Ishikawa (cell line): ENCODE results near the gene HTT.
A peak's percentile ranks its signal among the peaks of the same experiment; 100 is the strongest.

Experiments used
- CEBPB ChIP-seq: IDR thresholded peaks from 2 replicates; pipeline ENCODE4 v1.6.1; 2012
- CREB1 ChIP-seq: IDR thresholded peaks from 2 replicates; pipeline ENCODE4 v1.6.1; 2012; ENCODE audit warnings: low read depth
- EGR1 ChIP-seq: IDR thresholded peaks from 2 replicates; pipeline ENCODE4 v1.6.1; 2012
- EP300 ChIP-seq: IDR thresholded peaks from 2 replicates; pipeline ENCODE4 v1.6.1; 2012; ENCODE audit warnings: borderline replicate concordance
- FOXM1 ChIP-seq: IDR thresholded peaks from 2 replicates; pipeline ENCODE4 v1.6.1; 2012; ENCODE audit warnings: low read depth, borderline replicate concordance
- MAX ChIP-seq: IDR thresholded peaks from 2 replicates; pipeline ENCODE4 v1.6.1; 2012
- NFIC ChIP-seq: IDR thresholded peaks from 2 replicates; pipeline ENCODE4 v1.6.1; 2012
- RAD21 ChIP-seq: IDR thresholded peaks from 2 replicates; pipeline ENCODE4 v1.6.1; 2012; ENCODE audit warnings: low read depth
- REST ChIP-seq: IDR thresholded peaks from 2 replicates; pipeline ENCODE4 v1.6.1; 2012; ENCODE audit warnings: low read depth, mild to moderate bottlenecking
- TAF1 ChIP-seq: IDR thresholded peaks from 2 replicates; pipeline ENCODE4 v1.6.1; 2012; ENCODE audit warnings: low read depth, mild to moderate bottlenecking
- TCF12 ChIP-seq: IDR thresholded peaks from 2 replicates; pipeline ENCODE4 v1.6.1; 2012; ENCODE audit warnings: low read depth
- TEAD4 ChIP-seq: IDR thresholded peaks from 2 replicates; pipeline ENCODE4 v1.6.1; 2012
- USF1 ChIP-seq: IDR thresholded peaks from 2 replicates; pipeline ENCODE4 v1.6.1; 2012
- YY1 ChIP-seq: IDR thresholded peaks from 2 replicates; pipeline ENCODE4 v1.6.1; 2012; ENCODE audit warnings: low read depth
- ZBTB7A ChIP-seq: IDR thresholded peaks from 2 replicates; pipeline ENCODE4 v1.6.1; 2012; ENCODE audit warnings: low read depth

HTT gene

GRCh38 chr4:3047464-3048286 lies 26.8 kb upstream of the HTT start:
- TF ChIP-seq CREB1, result no peak
- no peak for TF ChIP-seq YY1
- peak; percentile 76 for TF ChIP-seq RAD21
- peak; percentile 77 for TF ChIP-seq USF1
- TF ChIP-seq NFIC, result no peak
- no peak for TF ChIP-seq EGR1

GRCh38 chr4:3054169-3054759 lies 20.2 kb upstream of the HTT start:
- TF ChIP-seq ZBTB7A (no peak), USF1 (no peak), CREB1 (no peak), MAX (no peak), EP300 (no peak), CEBPB (no peak), TEAD4 (no peak), YY1 (no peak), FOXM1 (no peak), TCF12 (no peak), TAF1 (no peak), NFIC (no peak), EGR1 (no peak), REST (no peak), RAD21 (no peak)

GRCh38 chr4:3059943-3060342 lies 14.5 kb upstream of the HTT start:
- TF ChIP-seq YY1, result no peak
- TF ChIP-seq FOXM1, result no peak
- TF ChIP-seq MAX, result no peak
- TF ChIP-seq TCF12, result no peak
- no peak for TF ChIP-seq REST
- no peak for TF ChIP-seq EP300
- no peak for TF ChIP-seq CREB1
- no peak for TF ChIP-seq TAF1
- TF ChIP-seq ZBTB7A, result no peak
- TF ChIP-seq USF1, result no peak
- TF ChIP-seq TEAD4, result no peak
- TF ChIP-seq CEBPB, result no peak

GRCh38 chr4:3060946-3061345 lies 13.5 kb upstream of the HTT start:
- no peak for TF ChIP-seq NFIC
- TF ChIP-seq EGR1, result no peak
- TF ChIP-seq CREB1, result no peak
- no peak for TF ChIP-seq CEBPB
- TF ChIP-seq ZBTB7A, result no peak
- TF ChIP-seq TAF1, result no peak
- no peak for TF ChIP-seq MAX
- no peak for TF ChIP-seq RAD21
- TF ChIP-seq EP300, result no peak
- no peak for TF ChIP-seq USF1
- TF ChIP-seq FOXM1, result no peak
- no peak for TF ChIP-seq YY1
- no peak for TF ChIP-seq REST
